NB4 (cell line): ENCODE measurements around the gene MCF2L.

ENCODE experiments used
- MYC ChIP-seq: IDR thresholded peaks from 2 replicates; pipeline ENCODE4 v1.6.1; 2011; ENCODE audit warnings: low read depth, low read length
- POLR2A ChIP-seq: IDR thresholded peaks from 2 replicates; pipeline ENCODE4 v1.6.1; 2011; ENCODE audit warnings: mild to moderate bottlenecking; ENCODE audit not compliant: insufficient read length; ENCODE audit errors: extremely low read depth
- TF ChIP-seq, protein P1 (sequence below): IDR thresholded peaks from one replicate; pipeline ENCODE4 v1.5.1; 2012; ENCODE audit warnings: low read depth, low read length

DNA sequence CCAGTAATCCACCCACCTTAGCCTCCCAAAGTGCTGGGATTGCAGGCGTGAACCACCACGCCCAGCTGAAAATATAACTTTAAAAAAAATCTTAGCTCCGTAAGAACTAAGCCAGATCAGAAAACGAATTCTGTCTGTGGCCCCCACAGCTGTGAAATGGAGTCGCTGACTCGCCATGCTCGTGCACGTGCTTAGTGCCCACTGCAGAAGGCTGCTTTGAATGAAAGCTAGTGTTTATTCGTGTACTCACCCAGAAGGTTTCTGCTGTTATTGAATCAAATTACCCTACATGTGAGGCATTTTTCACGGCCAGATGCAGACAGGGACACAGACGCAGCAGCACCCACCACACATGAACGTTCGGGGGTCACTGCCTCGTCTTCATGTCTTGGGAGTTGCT lies 74.9 kb downstream of the MCF2L start:
- TF ChIP-seq, protein P1, sequence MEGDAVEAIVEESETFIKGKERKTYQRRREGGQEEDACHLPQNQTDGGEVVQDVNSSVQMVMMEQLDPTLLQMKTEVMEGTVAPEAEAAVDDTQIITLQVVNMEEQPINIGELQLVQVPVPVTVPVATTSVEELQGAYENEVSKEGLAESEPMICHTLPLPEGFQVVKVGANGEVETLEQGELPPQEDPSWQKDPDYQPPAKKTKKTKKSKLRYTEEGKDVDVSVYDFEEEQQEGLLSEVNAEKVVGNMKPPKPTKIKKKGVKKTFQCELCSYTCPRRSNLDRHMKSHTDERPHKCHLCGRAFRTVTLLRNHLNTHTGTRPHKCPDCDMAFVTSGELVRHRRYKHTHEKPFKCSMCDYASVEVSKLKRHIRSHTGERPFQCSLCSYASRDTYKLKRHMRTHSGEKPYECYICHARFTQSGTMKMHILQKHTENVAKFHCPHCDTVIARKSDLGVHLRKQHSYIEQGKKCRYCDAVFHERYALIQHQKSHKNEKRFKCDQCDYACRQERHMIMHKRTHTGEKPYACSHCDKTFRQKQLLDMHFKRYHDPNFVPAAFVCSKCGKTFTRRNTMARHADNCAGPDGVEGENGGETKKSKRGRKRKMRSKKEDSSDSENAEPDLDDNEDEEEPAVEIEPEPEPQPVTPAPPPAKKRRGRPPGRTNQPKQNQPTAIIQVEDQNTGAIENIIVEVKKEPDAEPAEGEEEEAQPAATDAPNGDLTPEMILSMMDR, result no peak
- no peak for TF ChIP-seq POLR2A
- no peak for TF ChIP-seq MYC
